GM19193 (cell line): ENCODE measurements around the gene MKLN1.

Experiments used
- POLR2A ChIP-seq: IDR thresholded peaks from 4 replicates; pipeline ENCODE4 v1.6.1; 2011; ENCODE audit not compliant: insufficient read depth, insufficient read length; ENCODE audit errors: extremely low read depth

Gene MKLN1

DNA sequence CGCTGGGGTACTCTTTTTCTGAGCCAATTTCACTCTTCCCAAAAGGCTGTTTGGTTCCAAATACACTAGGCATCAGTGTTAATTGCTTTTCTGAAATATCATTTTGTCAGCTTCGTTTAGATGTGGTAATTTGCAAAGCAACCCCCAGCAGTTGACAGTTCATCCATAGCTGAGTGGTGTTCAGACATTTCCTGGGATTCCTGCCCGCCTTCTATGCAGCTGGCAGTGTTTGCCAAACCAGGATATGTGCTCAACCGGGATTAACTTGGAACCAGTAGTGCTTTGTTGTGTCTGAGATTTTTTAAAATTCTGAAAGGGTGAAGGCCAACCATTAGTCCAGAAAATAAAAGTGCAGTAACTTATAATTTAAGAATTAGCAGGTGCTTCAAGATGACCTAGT, 25.2 kb upstream of the MKLN1 start:
- no peak for TF ChIP-seq POLR2A

GRCh38 chr7:131302876-131303707, 24.6 kb upstream of the MKLN1 start:
- TF ChIP-seq POLR2A, result no peak

DNA sequence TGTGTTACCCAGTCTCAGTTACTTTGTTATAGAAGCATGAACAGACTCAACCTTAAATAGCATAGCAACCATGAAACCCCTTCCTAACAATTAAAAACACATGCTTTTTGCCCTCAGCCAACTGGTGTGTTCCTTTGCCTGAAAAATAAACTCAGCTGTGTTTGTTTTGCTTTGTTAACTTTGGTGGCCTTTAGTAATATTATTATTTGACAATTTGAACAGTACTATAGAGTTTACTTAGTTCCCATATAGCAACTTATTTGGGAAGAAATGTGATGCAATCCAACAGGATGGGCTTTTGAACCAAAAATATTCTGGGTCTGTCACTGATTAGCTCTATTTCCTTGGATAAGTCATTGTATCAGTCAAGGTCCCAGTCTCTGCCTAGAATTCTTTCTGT, 22.5 kb upstream of the MKLN1 start:
- TF ChIP-seq POLR2A, result no peak

DNA sequence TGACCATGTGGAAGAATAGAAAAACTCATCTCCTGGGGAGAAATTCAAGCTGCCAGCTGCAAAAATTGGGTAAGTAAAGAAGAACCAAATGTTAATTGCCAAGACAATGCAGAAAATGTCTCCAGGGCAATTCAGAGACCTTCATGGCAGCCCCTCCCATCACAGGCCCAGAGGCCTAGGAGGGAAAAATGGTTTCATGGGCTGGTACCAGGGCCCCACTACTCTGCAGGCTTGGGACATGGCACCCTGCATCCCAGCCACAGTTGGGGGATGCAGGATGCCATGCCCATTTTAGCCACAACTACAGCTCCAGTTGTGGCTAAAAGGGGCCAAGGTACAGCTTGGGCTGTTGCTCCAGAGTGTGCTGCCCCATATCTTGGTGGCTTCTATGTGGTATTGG, 20.9 kb upstream of the MKLN1 start:
- no peak for TF ChIP-seq POLR2A

DNA sequence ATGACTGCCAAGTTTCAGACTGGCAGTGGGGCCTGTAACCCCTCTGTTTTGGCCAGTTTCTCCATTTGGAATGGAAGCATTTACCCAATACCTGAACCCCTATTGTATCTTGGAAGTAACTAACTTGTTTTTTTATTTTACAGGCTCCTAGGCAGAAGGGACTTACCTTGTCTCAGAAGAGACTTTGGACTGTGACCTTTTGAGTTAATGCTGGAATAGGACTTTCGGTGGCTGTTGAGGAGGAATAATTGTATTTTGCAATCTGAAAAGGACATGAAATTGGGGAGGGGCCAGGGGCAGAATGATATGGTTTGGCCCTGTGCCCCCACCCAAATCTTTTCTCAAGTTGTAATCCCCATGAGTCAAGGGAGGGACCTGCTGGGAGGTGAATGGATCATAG, 20.0 kb upstream of the MKLN1 start:
- no peak for TF ChIP-seq POLR2A

GRCh38 chr7:131312838-131313237, 14.8 kb upstream of the MKLN1 start:
- no peak for TF ChIP-seq POLR2A

GRCh38 chr7:131320603-131321002, 7.1 kb upstream of the MKLN1 start:
- no peak for TF ChIP-seq POLR2A

DNA sequence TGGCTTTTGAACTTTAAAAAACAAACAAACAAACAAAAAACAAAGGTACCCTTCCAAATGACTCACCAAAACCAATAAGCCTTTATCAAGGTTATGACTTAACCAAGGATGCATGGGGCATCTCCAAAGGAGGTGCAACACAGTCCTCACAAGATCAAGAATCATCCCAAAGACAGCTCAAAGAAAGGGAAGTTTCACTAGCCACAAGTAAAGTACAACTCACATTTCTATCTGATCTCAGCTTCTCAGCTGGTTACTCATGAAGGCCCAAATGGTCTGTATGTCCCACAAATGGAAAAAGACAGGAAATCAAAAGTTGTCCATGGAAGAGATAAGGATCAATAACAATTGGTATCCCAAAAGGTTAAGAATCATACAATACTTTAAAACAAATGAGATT, 6.0 kb upstream of the MKLN1 start:
- no peak for TF ChIP-seq POLR2A

GRCh38 chr7:131322061-131322460, 5.6 kb upstream of the MKLN1 start:
- no peak for TF ChIP-seq POLR2A

DNA sequence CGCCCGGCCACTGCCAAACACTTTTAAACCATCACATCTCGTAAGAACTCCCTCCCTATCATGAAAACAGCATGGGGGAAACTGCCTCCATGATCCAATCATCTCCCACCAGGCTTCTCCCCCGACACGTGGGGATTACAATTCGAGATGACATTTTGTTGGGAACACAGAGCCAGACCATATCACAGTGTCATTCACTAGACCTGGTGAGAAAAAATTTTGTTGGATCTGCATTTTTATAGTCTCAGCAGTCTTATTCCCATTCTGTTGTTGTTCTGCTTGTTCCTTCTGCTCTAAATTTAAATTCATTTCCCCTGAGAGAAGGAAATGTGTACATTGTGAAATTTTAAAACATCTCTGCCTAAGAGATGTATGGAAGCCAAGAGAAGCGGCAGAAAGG, 4.8 kb upstream of the MKLN1 start:
- TF ChIP-seq POLR2A, result no peak

GRCh38 chr7:131325179-131325840, 2.4 kb upstream of the MKLN1 start:
- TF ChIP-seq POLR2A, result no peak

GRCh38 chr7:131326576-131326975, 1.1 kb upstream of the MKLN1 start:
- no peak for TF ChIP-seq POLR2A

- TF ChIP-seq POLR2A, result no peak
These were observed 539 bp upstream of the MKLN1 start for GRCh38 chr7:131327049-131327625.

DNA sequence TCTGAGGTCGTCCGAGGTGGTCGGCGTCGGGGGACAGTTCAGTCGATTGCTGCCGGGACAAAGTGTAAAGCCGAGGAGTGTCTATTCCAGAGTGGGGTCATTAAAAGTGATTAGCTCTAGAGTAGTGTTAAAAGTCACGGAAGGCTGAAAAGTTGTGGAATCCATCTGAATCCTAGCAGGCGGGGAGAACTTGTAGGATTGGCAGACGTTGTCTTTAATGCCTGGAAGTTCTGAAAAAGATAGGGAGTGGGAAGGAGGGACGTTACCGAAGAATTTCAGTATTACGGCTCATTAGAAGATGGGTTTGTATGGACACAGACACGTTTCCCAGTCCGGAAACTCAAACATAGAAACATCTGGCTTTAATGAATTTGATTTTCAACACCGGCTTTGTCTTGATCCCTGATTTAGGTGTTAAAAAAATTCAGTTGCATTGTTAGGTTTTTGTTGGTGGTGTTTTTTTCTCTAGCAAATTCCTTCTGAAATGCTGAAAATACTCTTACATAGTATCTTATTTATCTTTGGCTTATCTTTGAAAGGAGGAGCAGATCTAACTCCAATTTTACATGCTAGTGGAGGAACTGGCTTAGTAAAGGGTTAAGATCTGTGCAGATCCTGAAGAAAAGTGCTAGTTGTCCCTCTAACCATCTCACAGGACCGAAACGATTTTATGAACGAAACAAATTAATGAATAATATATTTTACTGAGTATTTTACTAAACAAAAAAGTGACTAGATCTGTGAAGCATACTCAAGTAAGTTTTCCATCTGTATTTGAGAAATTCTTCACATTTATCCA, 900 bp downstream of the MKLN1 start:
- no peak for TF ChIP-seq POLR2A

DNA sequence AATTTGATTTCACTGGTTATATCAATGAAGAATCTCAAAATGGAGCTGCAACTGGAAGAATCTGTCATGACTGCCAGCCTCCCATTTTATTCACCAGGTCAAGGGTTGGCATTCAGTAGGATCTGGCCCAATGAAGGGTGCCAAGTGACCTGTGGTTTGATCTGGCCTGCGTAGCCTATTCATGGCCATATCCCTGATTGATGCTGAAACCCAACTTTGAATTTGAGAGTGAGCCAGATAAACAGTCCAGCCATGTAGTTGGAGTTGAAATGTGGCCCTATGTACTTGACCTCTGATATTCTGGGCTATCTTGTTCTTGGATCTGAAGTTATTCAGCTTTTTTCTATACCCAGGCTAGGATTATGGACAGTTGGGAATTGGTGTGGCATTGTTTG, 1.5 kb downstream of the MKLN1 start:
- no peak for TF ChIP-seq POLR2A
